ENCODE measurements around the gene CCHCR1. TPM values are rescaled to one million over a fixed set of nuclear protein-coding genes. Genes with fewer than 3 reads are reported as not detected.
A peak's percentile ranks its signal among the peaks of the same experiment; 100 is the strongest.

Gene CCHCR1
- total and polyA plus RNA-seq, 2 of the 8 experiments (the other 6 are each of a cell fraction or from before 2014, with no cell fraction given) = 20.9 to 38.0 TPM

DNA sequence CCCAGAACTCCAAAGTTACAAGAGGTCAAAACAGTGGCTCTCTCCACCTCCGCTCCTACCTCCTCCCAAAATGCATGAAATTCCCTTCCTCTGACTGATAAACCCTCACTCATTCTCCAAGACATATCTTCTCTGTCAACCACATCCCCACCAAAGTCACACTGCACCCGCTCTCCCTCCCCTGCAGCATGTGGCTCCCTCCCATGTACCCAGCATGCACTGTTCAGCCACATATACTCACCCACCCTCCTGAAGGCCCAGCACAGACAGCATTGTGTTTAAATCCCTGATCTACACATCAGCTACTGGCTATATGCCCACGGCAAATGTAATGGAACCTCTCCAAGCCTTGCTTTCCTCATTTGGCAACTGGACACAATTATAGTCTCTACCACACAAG is 18.4 kb upstream of the CCHCR1 start:
- Histone ChIP-seq H2BK120ac (replicated peaks; ENCODE audit: low read depth, low read length) (peak overlapping the region; percentile 52), H3K23me2 (ENCODE audit: low read depth, low read length) (peaks cover 8% of the 10 kb centered on the region), H2AK5ac (ENCODE audit: low read depth, low read length) (peak overlapping the region; percentile 97), H2BK20ac (ENCODE audit: low read length) (peak overlapping the region; percentile 36; the same call in 1 of the 2 replicates), H3K56ac (replicated peaks; ENCODE audit: insufficient read length, low read depth, low read length) (no peak overlapping the region), H3K18ac (ENCODE audit: extremely low read depth, low read length) (peak overlapping the region; percentile 40), H4K8ac (ENCODE audit: extremely low read depth, insufficient read depth, low read length) (peak overlapping the region; percentile 19; the same call in 1 of the 2 replicates), H4K5ac (ENCODE audit: insufficient read length, low read depth, low read length) (no peak overlapping the region), H3K27ac (ENCODE audit: low read depth, low read length) (no peak overlapping the region), H2AFZ (ENCODE audit: low read length) (no peak overlapping the region), H3K36me3 (ENCODE audit: control insufficient read depth in 2 of 4, insufficient read depth in 4 of 4, low read length in 3 of 4) (no peaks in the 10 kb centered on the region), H3K27me3 (replicated peaks in 1 of 4; ENCODE audit: control insufficient read depth in 3 of 4, extremely low read depth in 1 of 4, insufficient read depth in 3 of 4, low read length in 3 of 4) (no peaks in the 10 kb centered on the region), H2BK15ac (ENCODE audit: low read length) (peak overlapping the region; percentile 85; the same call in 1 of the 2 replicates), H3K14ac (ENCODE audit: insufficient read length) (no peak overlapping the region), H3K4me2 (ENCODE audit: insufficient read depth in 1 of 2, low read depth in 2 of 2, low read length in 2 of 2) (no peak overlapping the region), H4K20me1 (replicated peaks in 1 of 2; ENCODE audit: control insufficient read depth in 1 of 2, insufficient read depth in 2 of 2, low read length in 2 of 2) (no peaks in the 10 kb centered on the region), H2BK5ac (ENCODE audit: low read depth, low read length) (peak overlapping the region; percentile 84), H3K4me3 (ENCODE audit: extremely low read depth in 1 of 4, insufficient read depth in 2 of 4, low read depth in 3 of 4, low read length in 4 of 4) (no peak overlapping the region), H3K79me2 (ENCODE audit: control insufficient read depth in 1 of 2, insufficient read depth in 2 of 2, low read length in 2 of 2) (peaks cover 0 to 31% of the 10 kb centered on the region in 2 experiments; a peak in 2 of 4 replicates), H4K91ac (replicated peaks; ENCODE audit: insufficient read length, low read length) (peak overlapping the region; percentile 63), H3K9ac (replicated peaks in 1 of 4; ENCODE audit: extremely low read depth in 1 of 4, low read depth in 3 of 4, low read length in 3 of 4) (no peak overlapping the region), H3K23ac (ENCODE audit: insufficient read length) (no peak overlapping the region), H3K79me1 (ENCODE audit: low read depth, low read length) (peaks cover 4% of the 10 kb centered on the region), H3K9me3 (ENCODE audit: insufficient read depth in 2 of 2, low read depth in 1 of 2, low read length in 1 of 2) (no peaks in the 10 kb centered on the region; a peak in 1 of 4 replicates), H3K4me1 (replicated peaks in 1 of 4; ENCODE audit: control insufficient read depth in 3 of 4, insufficient read depth in 4 of 4, low read length in 3 of 4) (peaks cover 18 to 37% (median 30%) of the 10 kb centered on the region in 4 experiments), H2BK12ac (ENCODE audit: low read depth, low read length) (peak overlapping the region; percentile 98; the same call in 1 of the 2 replicates), H3K4ac (replicated peaks; ENCODE audit: insufficient read length, low read depth, low read length) (peak overlapping the region; percentile 40)
- FAIRE-seq (no peak), DNase-seq (ENCODE audit: low read depth in 1 of 2, low spot score in 2 of 2) (no peak)
- 94% methylated on average over 3 of the region's 3 CpGs; no CpG with 5 or more reads in 1 of the 2 experiments for WGBS, 2 experiments (ENCODE audit: extremely low coverage in 1 of 2, insufficient coverage in 1 of 2, insufficient read length in 1 of 2, insufficient replicate concordance in 2 of 2, low coverage in 1 of 2, low lambda C conversion rate in 2 of 2, missing lambda C conversion rate in 1 of 2)
- ChIA-PET CTCF (ENCODE audit: partially characterized antibody) (interaction anchor here (1.4 to 5.9 kb wide), 9 partner anchors 8 to 224 kb away, joined by 3 to 36 read pairs (median 9); no protein-coding TSS in a partner anchor), POLR2A (ENCODE audit: partially characterized antibody) (interaction anchor here (61.6 to 68.5 kb wide), 2 partner anchors 7 to 28 kb away, joined by 2251 read pairs; partner anchors contain the start of genes CCHCR1, CDSN, POU5F1 and PSORS1C1)
- TF ChIP-seq, protein P1, sequence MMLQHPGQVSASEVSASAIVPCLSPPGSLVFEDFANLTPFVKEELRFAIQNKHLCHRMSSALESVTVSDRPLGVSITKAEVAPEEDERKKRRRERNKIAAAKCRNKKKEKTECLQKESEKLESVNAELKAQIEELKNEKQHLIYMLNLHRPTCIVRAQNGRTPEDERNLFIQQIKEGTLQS (IDR thresholded peaks at IDR 0.05; ENCODE audit: insufficient read depth, low read depth, low read length) = no peak
- TF ChIP-seq CBX5 (IDR thresholded peaks at IDR 0.05; ENCODE audit: low read depth, low read length) = no peak
- no peak for TF ChIP-seq JUN (IDR thresholded peaks at IDR 0.05; ENCODE audit: low read depth, low read length)
- no peak for TF ChIP-seq TBP (IDR thresholded peaks at IDR 0.05; ENCODE audit: low read depth, low read length)
- TF ChIP-seq SUZ12 (IDR thresholded peaks at IDR 0.05; ENCODE audit: low read length) = no peak
